Adrenal gland (tissue), 12 donors: ENCODE data around the gene OR10AD1. TPM values are rescaled to one million over a fixed set of nuclear protein-coding genes. Genes with fewer than 3 reads are reported as not detected.
"Not testable (repeated sequence)": the region's sequence is repeated elsewhere in the genome, so short reads cannot be mapped to it uniquely, and the experiment has no call there.

Experiments used
- DNase-seq, 7 donors: peaks; one replicate each; pipeline ENCODE4 v3.0.0-alpha.2; 2019 to 2020
- H3K27ac ChIP-seq, 5 donors: fragments of 200-600 bp; sonication (generic) in 4 of 5; 1 replicate in 3 of 5; 2 replicates in 2 of 5; pipeline versions ENCODE4 v1.5.1 to v1.8.0; 2016 to 2020; ENCODE audit warnings: mild to moderate bottlenecking in 1 of 5
- H3K27me3 ChIP-seq: fragments of 200-600 bp; 2 replicates; pipeline ENCODE4 v1.8.0; 2021
- H3K36me3 ChIP-seq, 2 donors: fragments of 200-600 bp; replicated peaks in 1 of 2; 1 replicate in 1 of 2; 2 replicates in 1 of 2; pipeline versions ENCODE4 v1.5.1 to v1.8.0; 2018 to 2022
- H3K4me1 ChIP-seq, 2 donors: fragments of 200-600 bp; replicated peaks in 1 of 2; 1 replicate in 1 of 2; 2 replicates in 1 of 2; pipeline versions ENCODE4 v1.5.1 to v1.8.0; 2018 to 2021
- H3K4me3 ChIP-seq, 4 donors: fragments of 200-600 bp; sonication (generic) in 3 of 4; one replicate each; pipeline ENCODE4 v1.5.1; 2016 to 2018
- H3K9me3 ChIP-seq, 3 donors: fragments of 200-600 bp; sonication (generic) in 1 of 3; replicated peaks in 1 of 3; 1 replicate in 2 of 3; 2 replicates in 1 of 3; pipeline versions ENCODE4 v1.5.1 to v1.8.0; 2016 to 2021
- CTCF ChIP-seq, 6 experiments: fragments of 450-650 bp in 4 of 6; fragments of 200-600 bp in 2 of 6; sonication (generic) in 1 of 6; IDR thresholded peaks; 1 replicate in 5 of 6; 2 replicates in 1 of 6; pipeline versions ENCODE4 v1.5.1 to v1.8.0; 2016 to 2021; ENCODE audit warnings: antibody characterized with exemption in 6 of 6, mild to moderate bottlenecking in 2 of 6, moderate library complexity in 1 of 6
- POLR2A ChIP-seq, 2 donors: fragments of 450-650 bp; IDR thresholded peaks; one replicate each; pipeline ENCODE4 v1.6.1; 2017; ENCODE audit warnings: antibody characterized with exemption in 2 of 2, mild to moderate bottlenecking in 2 of 2, moderate library complexity in 1 of 2
- WGBS, 4 donors: extraction: QIAGEN DNeasy Blood & Tissue Kit in 2 of 4; methylation state at CpG; one replicate each; pipeline versions ENCODE4 v1.1.5 to v1.1.7; 2013 to 2017; 5-methylcytosine and 5-hydroxymethylcytosine counted together
- intact Hi-C, 2 donors: fragments of 100-400 bp; cut with DNase I; formaldehyde crosslinking; loops; one replicate each; pipeline versions ENCODE4 v1.14.1 to v1.15.0; 2022 to 2023
- polyA plus RNA-seq, 3 donors: library from polyadenylated mRNA; stranded (reverse); fragments of 200-250 nt in 2 of 3; fragments of 350-450 nt in 1 of 3; fragmentation: Illumina TruSeq in 1 of 3; extraction: RNeasy Lipid Tissue Mini Kit (QIAGEN cat#74804) in 1 of 3; gene quantifications; one replicate each; pipeline ENCODE4 v1.2.3, GENCODE V29; 2013 to 2014
- total RNA-seq, 9 donors: library from RNA; depleted of rRNA in 4 of 9; stranded (reverse); fragments of >200 nt in 4 of 9; fragments of 120-200 nt in 1 of 9; fragmentation: NEBNext Ultra II Directional in 1 of 9; extraction: Animal tissue kit (Norgen Biotek cat#: 25700) in 1 of 9; gene quantifications; one replicate each; pipeline versions ENCODE4 v1.1.0 to v1.2.4, GENCODE V29; 2013 to 2023
- donor health status: healthy with polysubstance abuse.
- donor health status: Bipolar disorder and iron deficiency.
- donor health status: DM: yes; HTN: yes; CAD: no.
- donor health status: DM: no; HTN: no; CAD: no.
- donor health status: DM: no; HTN: no; CAD: no.
- donor health status: DM: yes; HTN: yes; CAD: no.

OR10AD1 gene
- total and polyA plus RNA-seq, 12 donors, result 0.16 TPM; not detected in 11

- intact Hi-C loops, result no loop called here
- Histone ChIP-seq H3K9me3 (no peaks in the 10 kb centered on the region), H3K4me1 (peaks cover 15 to 27% of the 10 kb centered on the region in 2 donors), H3K27me3 (no peaks in the 10 kb centered on the region), H3K4me3 (peak overlapping the region; percentile 35 to 88 (median 82)), H3K27ac (peak overlapping the region in 4 of 5 donors; percentile 80 to 95 (median 86)), H3K36me3 (peaks cover 0 to 17% of the 10 kb centered on the region in 2 donors)
- TF ChIP-seq CTCF (IDR thresholded peaks at IDR 0.05) (no peak), POLR2A (IDR thresholded peaks at IDR 0.05) (no peak)
- 20 to 26% (median 22%) methylated on average over 8 of the region's 8 CpGs for WGBS, 4 donors
- DNase-seq, result no peak
Observed at GRCh38 chr12:48156652-48157017, 46.5 kb downstream of the OR10AD1 start.

- H3K9me3 ChIP-seq, H3K27me3 ChIP-seq, H3K4me3 ChIP-seq, DNase-seq, intact Hi-C loops: not testable (repeated sequence)
- WGBS, 4 donors, result 96 to 98% (median 96%) methylated on average over 5 of the region's 5 CpGs
- Histone ChIP-seq H3K36me3 (peaks cover 0 to 26% of the 10 kb centered on the region in 2 donors), H3K4me1 (peaks cover 15 to 27% of the 10 kb centered on the region in 2 donors), H3K27ac (peak overlapping the region in 1 of 5 donors; percentile 85)
Observed at GRCh38 chr12:48155786-48156185, 47.3 kb downstream of the OR10AD1 start.

Other genes with a start within 250 kb of the OR10AD1 start
- gene TMEM106C, start 239.7 kb downstream of the OR10AD1 start, total RNA-seq, result 100 to 1,000 TPM in 3 of 9 donors, 10 to 100 TPM in 6; 28.8 to 119 (median 61.1) TPM
- gene TMEM106C, start 239.7 kb downstream of the OR10AD1 start, polyA plus RNA-seq, result 10 to 100 TPM; 24.6 to 51.6 (median 31.5) TPM
- 10 to 100 TPM in 1 of 9 donors, under 1 TPM in 5, not detected in 3; 0.14 to 18.2 (median 0.28) TPM for gene COL2A1, start 198.8 kb downstream of the OR10AD1 start, total RNA-seq
- under 1 TPM; 0.07 to 0.20 (median 0.16) TPM for gene COL2A1, start 198.8 kb downstream of the OR10AD1 start, polyA plus RNA-seq
- gene SENP1, start 97.2 kb downstream of the OR10AD1 start, total RNA-seq, result 10 to 100 TPM in 6 of 9 donors, 1 to 10 TPM in 3; 6.0 to 21.6 (median 12.9) TPM
- 10 to 100 TPM in 1 of 3 donors, 1 to 10 TPM in 2; 3.0 to 10.2 (median 3.8) TPM for gene SENP1, start 97.2 kb downstream of the OR10AD1 start, polyA plus RNA-seq
- 100 to 1,000 TPM in 7 of 9 donors, 10 to 100 TPM in 2; 94.3 to 183 (median 119) TPM for gene PFKM, start 83.9 kb downstream of the OR10AD1 start, total RNA-seq
- gene PFKM, start 83.9 kb downstream of the OR10AD1 start, polyA plus RNA-seq, result 10 to 100 TPM; 44.4 to 93.7 (median 67.4) TPM
- gene ASB8, start 45.8 kb downstream of the OR10AD1 start, total RNA-seq, result 10 to 100 TPM; 29.5 to 69.8 (median 50.9) TPM
- gene ASB8, start 45.8 kb downstream of the OR10AD1 start, polyA plus RNA-seq, result 10 to 100 TPM; 13.9 to 68.8 (median 15.5) TPM
- gene CCDC184, start 19.6 kb downstream of the OR10AD1 start, total RNA-seq, result 10 to 100 TPM in 2 of 9 donors, 1 to 10 TPM in 7; 1.4 to 12.8 (median 8.2) TPM
- gene CCDC184, start 19.6 kb downstream of the OR10AD1 start, polyA plus RNA-seq, result 1 to 10 TPM; 3.6 to 6.2 (median 5.7) TPM
- gene ZNF641, start 147.6 kb upstream of the OR10AD1 start, total RNA-seq, result 10 to 100 TPM; 32.5 to 65.2 (median 46.6) TPM
- gene ZNF641, start 147.6 kb upstream of the OR10AD1 start, polyA plus RNA-seq, result 10 to 100 TPM; 17.4 to 41.5 (median 31.4) TPM